CD4-positive, alpha-beta T cell treated with Interleukin-6 for 4 hours (primary cell): Measurements from ENCODE around the gene DDX10.

Source experiments
- DNase-seq: peaks from one replicate; pipeline ENCODE4 v3.0.0-alpha.2; 2020; ENCODE audit warnings: mixed read lengths

The DDX10 gene

DNA sequence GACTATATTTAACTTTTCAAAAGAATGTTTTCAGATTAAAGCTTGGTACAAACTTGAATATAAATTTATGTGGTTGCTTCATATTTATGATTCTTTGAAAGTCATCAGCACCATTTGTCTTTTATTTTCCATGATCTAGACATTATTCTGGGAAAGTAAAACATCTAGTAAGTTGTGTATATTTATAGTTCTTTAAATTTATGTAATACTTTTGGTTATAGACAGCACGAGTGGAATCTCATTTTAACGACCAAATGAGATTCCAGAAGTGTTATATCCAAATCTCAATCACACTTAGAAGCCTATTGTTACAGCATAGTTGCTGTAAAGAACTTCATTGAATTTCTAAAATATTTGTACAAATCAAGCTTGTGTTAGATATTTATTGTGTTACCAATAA lies 212.3 kb downstream of the DDX10 start:
- no peak for DNase-seq

DNA sequence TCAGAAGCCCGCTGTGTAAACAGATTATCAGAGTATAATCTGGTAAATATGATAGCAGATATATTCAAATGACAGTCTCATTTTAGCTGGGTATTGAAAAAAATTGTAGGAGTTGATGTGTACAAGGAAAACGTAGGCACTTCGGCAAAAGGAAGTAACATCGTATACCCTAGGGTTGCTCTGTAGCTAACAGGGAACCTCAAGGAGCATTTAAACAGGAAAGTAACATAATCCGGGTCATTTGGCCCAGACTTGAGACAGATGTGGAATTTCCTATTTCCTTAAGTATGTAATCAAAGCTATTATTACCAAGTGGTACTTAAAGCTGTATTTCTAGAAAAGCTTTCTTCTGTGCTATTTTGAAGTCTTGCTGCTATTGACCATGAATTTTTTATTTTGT lies 215.6 kb downstream of the DDX10 start:
- DNase-seq = no peak

DNA sequence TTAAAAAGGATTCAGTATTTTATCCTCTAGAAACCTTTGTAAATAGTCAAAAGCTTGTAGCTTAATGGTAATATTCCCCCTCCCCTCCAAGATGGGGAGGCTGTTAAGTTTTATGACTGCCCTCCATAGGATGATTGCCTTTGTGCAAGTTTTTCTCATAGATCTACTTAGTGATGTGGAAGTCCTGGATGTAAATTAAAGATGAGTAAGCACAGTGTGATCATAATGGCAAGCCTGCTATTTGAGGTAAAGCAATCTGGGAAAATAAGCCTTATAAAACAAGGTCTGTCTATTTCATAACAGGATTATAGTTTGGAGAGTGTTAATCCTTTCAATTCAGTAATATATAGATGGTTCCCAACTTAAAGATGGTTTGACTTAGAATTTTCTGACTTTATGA lies 216.3 kb downstream of the DDX10 start:
- no peak for DNase-seq

DNA sequence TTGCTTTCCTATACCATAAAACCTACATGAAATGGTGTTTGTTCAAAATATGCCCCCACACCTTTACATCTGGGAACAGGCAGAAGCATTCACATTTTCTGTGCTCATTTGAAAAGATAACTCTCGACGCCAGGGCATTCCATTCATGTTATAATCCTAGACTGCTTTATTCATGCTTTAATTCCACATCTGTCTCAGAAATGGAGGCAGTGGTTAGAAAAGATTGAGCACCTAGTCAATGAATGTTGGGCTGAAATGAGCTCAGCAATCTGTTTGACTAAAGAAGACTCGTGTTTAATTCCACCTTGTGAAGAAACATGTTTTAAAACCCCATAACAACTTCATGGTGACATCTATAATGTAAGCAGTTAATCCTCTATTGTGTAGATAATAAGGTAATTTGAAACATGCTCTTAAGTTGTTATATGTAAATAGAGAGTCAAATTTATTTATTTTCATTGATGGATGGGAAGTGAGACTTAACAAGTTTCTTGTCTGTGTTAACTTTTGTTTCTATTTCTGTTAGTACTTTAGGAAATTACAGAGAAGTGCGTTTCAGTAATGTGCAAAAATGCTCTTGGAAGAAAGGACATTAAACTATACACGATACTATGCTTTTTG lies 217.5 kb downstream of the DDX10 start:
- no peak for DNase-seq

DNA sequence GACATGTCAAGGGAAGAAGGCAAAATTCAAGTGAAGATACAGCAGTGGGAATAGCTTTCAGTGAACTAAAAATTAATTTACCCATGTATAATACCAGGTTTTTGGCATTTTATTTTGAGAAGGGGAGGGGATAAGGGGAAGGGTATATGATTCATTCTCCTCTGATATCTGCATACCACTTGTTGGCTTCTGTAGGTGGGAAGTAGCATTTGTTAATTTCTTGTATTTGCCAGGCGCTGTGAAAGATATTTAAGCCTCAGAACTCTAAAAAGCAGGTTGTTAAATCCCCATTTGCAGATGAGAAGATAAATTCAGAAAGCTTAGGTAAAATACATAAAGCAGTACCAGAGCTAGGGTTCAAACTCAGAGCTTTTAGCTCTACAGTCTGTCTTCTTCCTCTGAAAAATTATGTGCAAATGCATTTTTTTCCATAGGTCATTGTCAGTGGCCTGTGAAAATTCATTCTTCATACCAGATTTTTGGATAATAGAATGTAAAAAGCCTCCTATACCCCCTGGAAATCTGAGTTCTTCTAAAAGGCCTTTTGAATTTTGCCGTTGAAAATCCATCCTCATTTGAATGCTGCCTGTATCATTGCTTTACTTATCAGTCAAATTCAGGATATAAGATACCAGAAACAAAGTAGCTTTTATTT lies 221.3 kb downstream of the DDX10 start:
- DNase-seq = no peak

DNA sequence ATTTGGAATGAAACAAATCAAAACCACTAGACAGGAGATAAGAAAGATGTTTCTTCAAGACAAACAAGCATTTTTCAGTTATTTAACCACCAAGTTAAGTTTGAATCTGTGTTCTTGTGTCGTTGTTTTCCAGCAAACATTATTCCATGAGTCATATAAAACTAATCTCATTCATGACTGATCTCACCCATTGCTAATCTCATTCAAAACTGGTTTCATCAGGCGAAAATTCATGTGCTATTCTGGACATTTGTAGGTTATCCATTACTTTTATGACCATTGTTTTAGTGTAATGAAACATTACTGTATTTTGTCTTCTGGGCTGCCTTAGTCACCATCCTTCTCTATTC lies 221.8 kb downstream of the DDX10 start:
- DNase-seq = no peak

DNA sequence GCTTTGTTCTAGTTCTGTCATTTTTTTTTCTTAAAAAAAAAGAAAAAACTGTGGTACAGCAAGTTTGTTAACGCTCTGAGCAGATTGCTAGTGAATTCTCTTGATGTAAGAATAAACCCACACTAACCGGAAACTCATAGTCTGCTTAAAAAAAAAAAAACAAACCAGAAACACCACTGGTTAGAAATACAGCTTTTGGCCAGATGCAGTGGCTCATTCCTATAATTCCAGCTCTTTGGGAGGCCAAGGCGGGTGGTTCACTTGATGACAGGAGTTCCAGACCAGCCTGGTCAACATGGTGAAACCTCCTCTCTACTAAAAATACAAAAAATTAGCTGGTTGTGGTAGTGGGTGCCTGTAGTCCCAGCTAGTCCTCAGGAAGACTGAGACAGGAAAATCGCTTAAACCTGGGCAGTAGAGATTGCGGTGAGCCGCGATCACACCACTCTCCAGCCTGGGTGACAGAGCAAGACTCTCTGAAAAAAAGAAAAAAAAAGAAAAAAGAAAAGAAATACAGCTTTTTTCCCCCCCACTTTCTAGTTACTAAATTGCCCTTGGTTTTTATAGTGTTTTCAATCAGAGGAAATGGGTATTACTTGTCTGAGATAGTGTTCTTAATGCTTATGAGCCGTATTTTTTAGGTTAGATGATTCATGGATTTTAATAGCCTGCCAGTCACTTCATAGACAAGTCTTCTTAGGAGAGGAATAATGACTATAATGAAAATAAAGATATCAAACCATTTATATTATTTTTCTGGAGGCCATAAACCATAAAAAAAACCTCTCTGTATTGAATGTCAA lies 222.8 kb downstream of the DDX10 start:
- DNase-seq = no peak

DNA sequence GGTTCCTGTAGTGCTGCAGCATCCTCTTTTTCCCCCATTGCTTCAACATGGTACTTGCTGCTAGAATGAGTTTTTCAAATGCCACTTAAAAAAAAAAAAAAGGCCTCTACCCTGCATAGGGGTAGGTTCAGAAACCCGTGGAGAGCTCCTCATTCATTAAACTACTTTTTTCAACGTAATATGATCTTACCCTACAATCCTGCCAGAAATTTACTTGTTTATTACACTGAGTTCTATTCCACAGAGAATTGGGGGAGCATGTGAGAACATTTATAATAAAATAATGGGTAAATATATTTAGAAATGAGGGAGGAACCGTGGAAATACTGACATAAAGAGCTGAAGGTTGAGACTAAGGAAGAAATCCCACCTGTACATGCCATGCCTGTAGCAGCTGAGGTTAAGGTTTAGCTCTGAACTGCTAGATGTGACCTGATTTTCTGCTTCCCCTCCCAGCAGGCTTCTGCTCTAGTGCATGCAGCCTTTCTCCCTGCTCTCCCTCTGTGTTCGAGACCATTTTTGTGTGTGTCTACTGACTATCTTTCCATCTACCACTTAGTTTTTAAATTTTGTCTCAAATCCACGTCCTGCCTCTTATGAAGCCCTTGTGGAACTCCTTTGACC lies 225.7 kb downstream of the DDX10 start:
- DNase-seq = no peak

DNA sequence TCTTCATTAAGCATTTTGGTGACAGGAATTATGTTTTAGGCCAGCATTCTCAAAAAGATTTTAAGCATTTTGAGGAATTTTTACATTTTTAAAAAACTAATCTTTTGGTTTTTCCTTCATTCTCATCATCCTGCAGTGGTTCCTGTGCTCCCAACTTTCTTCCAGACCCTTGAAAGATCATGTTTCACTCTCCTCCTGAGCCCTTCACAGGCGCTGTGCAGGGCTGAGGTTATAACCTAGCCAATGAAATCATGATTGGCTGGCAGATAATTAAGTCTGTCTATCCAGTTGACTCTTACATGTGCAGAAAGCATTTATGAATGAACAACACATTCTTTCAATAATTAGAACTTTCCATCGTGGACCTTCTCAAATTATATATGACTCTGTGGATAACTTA lies 226.3 kb downstream of the DDX10 start:
- DNase-seq = no peak

DNA sequence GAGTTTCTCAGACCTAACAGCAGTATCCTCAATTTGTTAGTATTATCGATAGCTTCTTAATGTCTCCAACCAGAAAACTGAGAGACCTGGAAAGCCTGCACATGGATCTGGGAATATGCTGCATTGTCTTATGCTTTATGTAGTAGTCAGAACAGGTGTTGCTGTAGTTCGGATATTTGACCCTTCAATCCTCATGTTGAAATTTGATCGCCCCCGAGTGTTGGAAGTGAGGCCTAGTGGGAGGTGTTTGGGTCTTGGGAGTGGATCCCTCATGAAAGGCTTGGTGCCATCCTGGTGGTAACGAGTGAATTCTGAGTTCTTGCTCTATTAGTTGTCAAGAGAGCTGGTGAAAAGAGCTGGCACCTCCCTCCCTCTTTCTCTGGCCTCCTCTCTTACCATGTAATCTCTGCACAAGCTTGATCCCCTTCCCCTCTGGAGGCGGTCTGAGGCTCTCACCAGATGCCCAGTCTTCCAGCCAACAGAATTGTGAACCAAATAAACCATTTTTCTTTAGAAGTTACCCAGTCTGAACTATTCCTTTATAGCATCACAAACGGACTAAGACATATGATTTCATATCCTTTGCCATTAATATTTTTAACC lies 227.1 kb downstream of the DDX10 start:
- DNase-seq = no peak

DNA sequence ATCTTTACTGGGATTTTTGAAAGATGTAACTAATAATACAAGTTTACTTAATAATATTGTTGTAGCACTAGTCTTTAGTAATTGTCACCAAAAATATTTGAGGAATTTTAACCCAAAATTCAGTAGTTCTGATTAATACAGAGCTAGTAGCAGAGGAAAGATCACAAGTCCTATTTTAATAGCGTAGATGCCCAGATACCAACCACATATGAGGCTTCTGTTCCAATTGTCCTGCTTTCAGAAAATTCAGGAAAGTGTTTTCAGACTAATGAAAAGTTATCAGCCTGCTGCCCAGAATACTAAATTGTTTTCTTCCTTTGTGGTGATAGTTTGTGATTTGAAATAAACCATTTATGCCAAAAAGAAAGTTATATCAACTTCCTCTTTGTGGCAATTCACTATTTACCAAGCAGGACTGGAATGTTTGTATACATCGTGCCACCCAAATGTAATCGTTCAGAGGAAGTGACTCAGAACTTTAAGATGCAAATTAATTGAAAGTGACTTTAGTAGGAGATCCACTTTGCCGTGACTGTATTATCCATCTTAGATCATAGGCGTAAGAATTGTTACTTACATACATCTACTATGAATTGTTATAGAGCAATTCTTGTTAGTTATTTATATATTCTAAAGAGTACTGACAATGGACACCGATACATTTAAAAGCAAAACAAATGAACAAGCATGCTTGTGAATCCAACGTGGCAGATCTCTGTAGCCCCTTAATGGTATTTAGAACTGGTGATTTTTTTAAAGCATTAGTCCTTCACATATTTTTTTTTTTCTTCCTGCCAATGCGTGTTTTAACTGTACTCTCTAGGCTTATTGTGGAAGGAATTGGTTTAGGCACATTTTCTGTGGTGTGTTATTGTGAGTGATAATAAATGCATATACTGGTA lies 231.0 kb downstream of the DDX10 start:
- no peak for DNase-seq

DNA sequence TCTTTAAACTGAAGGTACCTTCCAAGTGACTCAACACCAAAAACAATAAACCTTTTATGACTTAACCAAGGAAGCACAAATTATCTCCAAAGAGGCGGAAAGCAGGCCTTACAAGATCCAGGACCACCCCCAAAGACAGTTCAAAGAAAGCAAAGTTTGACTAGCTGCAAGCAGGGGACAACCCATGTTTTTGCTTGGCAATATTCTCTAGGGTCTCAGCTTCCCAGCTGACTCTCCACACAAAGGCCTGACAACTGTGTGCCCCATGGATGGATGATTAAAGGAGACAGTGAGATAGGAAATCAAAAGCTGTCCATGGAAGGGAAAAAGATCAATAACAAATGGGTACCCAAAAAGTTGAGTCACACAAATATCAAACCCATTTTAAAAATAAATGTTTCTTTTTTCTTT lies 232.2 kb downstream of the DDX10 start:
- no peak for DNase-seq

DNA sequence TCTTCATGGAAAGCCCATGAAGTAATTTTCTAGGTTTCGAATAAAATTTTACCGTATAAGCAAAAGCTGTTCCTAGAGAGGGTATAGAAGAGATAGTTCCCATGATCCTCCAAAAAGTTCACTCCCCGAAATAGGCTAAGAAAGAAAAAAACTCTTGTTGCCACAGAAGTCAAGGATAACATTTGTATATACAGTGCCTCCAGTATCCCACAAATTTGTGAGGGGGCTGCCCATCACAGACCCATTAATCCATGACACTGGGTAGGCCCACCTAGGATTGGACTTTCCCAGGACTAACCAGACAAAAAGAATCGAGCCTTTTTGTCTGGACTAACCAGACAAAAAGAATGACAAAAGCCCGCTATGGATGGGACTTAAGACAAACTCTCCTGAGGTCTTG lies 233.0 kb downstream of the DDX10 start:
- DNase-seq = no peak

DNA sequence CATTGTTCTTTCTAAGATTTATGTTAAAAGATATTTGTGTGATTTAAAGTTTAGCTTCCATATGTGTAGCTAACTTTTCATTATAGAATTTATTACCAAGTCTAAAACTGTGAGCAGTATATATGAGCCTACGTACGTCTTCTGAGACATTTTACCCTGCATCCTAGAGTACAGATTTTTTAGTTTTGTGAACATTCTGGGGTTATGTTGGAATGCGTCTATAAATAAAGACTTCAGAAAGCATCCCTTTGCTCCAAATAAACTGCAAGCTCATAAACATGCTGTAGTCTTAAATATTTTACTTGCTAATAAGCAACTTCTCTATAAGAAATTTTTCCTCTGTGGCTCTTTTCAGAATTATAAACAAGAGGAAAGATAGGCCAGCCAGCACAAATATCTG lies 236.5 kb downstream of the DDX10 start:
- no peak for DNase-seq

DNA sequence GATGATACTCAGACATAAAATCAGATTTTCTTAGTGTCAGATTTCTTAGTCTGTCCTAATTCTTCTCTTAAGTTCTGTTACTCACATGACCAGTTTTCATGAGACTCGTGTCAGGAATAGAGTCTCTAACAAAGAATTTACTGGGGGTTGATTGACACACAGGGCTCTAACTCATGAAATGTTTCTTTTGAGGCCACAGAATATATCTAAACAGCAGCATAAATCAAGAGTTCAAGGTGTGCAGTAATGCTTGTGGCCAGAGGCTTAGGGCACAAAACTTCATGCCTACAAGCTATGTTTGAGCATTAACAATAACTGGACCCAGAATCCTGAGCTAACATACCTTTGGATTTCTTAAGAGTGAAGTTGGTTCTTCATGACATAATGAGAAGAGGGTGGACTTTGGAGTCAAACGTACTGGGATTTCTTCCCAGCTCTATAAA lies 237.2 kb downstream of the DDX10 start:
- DNase-seq = no peak

DNA sequence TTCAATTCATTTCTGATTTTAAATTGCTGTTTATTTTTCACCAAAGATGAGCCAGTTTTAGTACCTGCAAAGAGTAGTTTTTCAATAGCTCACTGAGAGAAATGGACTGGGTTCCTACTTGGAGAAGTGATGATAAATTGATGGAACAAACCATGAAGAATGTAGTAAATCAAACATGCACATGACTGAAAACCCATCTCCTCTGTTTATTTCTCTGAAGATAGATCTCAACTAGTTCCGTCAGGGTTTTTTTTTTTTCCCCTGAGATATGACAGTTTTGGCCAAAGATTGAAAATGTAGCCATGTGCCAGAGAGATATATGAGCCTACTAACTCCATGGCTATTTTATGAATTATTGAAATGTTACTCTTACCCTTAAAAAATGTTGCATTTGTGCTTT lies 239.6 kb downstream of the DDX10 start:
- DNase-seq = no peak

DNA sequence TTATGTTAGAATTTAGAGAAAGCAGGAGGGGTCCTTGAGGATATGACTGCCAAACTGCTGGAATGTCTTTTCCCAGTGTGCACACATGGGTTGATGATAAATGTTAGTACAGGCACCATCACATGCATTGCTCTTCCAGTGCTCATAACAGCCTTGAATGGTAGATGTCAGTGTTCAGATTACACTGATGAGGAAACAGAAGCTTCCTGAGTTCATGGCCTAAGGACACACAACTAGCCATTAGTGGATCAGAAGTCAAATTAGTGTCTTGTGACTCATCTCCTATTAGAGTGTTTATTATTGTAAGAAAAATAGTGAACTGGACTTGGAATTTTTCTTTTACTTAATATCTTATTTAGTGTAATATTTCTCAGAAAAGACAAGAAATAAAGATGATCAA lies 241.5 kb downstream of the DDX10 start:
- DNase-seq = no peak

DNA sequence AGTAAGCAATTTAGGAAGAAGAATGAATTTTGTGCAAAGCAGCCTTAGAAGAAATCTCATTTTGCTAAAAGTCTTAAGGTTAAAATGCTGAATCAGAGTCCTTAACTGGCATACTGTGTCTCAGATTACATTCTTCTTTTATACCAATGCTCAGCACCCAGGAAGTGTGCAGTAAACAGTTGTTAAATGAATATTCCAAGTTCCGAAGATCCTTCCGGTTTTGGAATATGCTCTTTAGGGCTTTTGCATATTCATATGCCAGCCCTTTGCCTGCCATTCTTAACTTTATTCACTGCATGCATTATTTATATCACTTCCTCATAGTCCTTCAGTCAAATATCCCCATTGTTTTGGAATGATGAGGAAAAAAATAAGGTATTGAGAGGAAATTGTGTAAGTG lies 242.0 kb downstream of the DDX10 start:
- DNase-seq = no peak

DNA sequence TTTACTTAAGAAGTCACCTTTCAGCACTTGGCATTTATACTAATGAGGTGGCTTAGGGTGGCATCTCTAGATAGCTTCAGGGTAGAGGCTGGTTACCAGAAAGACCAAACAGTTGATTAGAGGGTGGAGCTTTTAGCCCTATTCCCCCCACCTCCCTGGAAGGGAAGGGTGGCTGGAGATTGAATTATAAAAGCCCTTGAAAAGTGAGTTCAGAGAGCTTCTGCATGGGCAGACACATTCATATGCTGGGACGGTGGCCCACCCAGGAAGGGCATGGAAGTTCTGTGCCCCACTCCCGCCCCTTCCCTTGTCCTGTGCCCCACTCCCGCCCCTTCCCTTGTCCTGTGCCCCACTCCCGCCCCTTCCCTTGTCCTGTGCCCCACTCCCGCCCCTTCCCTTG lies 244.2 kb downstream of the DDX10 start:
- DNase-seq = no peak

DNA sequence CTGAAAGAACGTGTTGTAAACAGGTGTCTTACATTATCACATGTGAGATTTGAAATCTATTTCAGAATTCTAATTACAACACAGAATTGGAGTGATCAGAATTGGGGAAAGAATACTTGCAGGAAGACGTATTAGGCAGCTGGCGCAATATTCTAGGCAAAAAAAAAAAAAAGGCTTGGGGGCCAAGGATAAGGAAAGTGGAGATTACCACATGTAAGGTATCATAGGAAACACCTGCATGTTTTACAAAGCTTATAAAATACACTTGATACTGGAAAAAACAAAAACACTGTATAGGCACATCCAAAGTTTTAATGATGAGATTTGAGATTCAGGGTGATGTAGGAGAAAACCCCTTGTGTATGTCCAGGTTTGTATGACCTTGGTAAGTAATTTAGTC lies 245.1 kb downstream of the DDX10 start:
- no peak for DNase-seq

DNA sequence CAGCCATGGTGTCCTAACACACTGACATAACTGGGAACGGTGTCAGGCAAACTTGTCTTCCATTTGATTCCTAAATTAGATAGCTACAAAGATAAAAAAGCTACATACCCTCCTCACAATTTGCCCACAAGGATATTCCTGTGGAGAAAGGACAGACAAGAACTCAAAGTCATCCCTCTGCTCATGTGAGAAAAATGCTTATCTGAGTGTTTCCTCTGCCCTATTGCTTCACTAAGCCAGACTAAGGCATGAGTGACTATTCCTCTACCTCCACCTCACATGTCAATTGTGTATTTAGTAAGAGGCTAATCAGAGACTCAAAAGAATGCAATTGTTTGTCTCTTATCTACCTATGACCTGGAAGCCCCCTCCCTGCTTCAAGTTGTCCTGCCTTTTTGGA lies 247.7 kb downstream of the DDX10 start:
- DNase-seq = no peak

DNA sequence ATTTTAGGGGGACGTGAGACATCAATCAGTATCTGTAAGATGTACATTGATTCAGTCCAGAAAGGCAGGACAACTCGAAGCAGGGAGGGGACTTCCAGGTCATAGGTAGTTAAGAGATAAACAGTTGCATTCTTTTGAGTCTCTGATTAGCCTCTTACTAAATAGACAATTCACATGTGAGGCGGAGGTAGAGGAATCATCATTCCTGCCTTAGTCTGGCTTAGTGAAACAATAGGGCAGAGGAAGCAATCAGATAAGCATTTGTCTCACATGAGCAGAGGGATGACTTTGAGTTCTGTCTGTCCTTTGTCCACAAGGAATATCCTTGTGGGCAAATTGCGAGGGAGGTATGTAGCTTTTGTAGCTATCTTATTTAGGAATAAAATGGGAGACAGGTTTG lies 248.3 kb downstream of the DDX10 start:
- no peak for DNase-seq
